ENCODE results near the gene ITGA2B. TPM values are rescaled to one million over a fixed set of nuclear protein-coding genes. Genes with fewer than 3 reads are reported as not detected.

Gene ITGA2B
- total RNA-seq, 5 donors from 2014 or later (not counting 1 experiment from before 2014, with no cell fraction given), result 0.41 to 3.9 (median 1.1) TPM

DNA sequence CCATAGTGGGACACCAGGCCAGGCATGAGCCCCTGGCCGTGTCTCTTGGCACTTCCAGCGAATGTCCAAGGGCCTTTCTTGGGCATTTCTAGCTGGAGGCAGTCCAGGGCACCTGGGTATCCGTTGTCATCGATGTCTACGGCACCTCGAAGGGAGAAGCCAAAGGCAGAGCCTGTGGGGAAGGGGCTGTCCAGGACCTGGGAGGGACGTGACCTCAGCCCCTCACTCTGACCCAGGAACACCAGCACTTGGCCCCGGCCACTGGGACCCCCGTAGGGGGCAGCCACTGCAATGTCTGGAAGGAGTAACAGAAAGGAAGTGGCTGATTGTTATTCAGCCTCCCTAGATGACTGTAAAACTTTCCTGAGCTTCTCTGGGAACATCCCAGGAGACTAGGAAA is 8.7 kb downstream of the ITGA2B start:
- H3K4me1 ChIP-seq (ENCODE audit: control insufficient read depth in 1 of 2, extremely low read depth in 1 of 2, insufficient read depth in 2 of 2, low read length in 2 of 2), result peaks cover 2 to 11% of the 10 kb centered on the region in 2 experiments
- no peak for DNase-seq
- Mint-ChIP-seq H3K4me1 (peaks cover 4 to 7% (median 6%) of the 10 kb centered on the region in 3 donors), H3K27ac (peak overlapping the region in 1 of 2 donors; percentile 52), H3K9me3 (no peaks in the 10 kb centered on the region), H3K4me3 (no peak overlapping the region), H3K36me3 (no peaks in the 10 kb centered on the region), H3K27me3 (peaks cover 0 to 6% of the 10 kb centered on the region in 2 donors)
- POLR2A ChIA-PET, result interaction anchor here in 1 of 2 donors (0.7 kb wide), 1 partner anchor 1306 kb away, joined by 5 read pairs; no protein-coding TSS in a partner anchor
- WGBS (ENCODE audit: insufficient coverage), result 55% methylated on average over 7 of the region's 9 CpGs
- no peaks in the 10 kb centered on the region for H3K36me3 ChIP-seq (ENCODE audit: control insufficient read depth in 2 of 2, extremely low read depth in 1 of 2, insufficient read depth in 1 of 2, low read length in 1 of 2)
- CTCF ChIA-PET, result no interaction called here
- no peaks in the 10 kb centered on the region for H3K9me3 ChIP-seq
- ATAC-seq (replicated peaks in 1 of 4), result no peak
- H3K27ac ChIP-seq (ENCODE audit: low read length), result no peak overlapping the region
- H3K27me3 ChIP-seq (replicated peaks in 1 of 2; ENCODE audit: control insufficient read depth in 2 of 2, extremely low read depth in 1 of 2, insufficient read depth in 2 of 2, low read length in 1 of 2), result peaks cover 2 to 53% of the 10 kb centered on the region in 2 experiments
- no peak overlapping the region for H3K4me3 ChIP-seq (ENCODE audit: control insufficient read depth in 1 of 2, extremely low read depth in 1 of 2, low read length in 1 of 2)

DNA sequence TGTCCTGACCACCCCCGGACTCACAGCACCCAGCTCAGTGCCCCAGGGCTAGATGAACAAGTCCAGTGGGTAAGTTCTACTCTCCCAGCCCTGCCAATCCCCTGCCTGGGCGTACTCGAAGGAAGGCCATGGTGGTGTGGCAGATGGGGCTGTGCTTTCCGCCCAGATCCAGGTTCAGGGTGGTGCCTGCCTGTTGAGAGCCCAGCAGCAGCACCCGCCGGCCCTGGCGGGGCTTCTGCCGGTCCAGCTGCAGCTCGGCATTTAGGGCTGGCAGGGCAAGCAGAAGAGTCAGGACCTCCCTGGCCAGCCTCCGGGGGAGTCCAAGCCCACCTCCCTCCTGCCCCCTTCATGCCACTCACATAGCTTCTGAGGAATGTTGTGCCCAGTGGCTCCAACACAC is 9.6 kb downstream of the ITGA2B start:
- no peak for DNase-seq
- H3K27me3 ChIP-seq (replicated peaks in 1 of 2; ENCODE audit: control insufficient read depth in 2 of 2, extremely low read depth in 1 of 2, insufficient read depth in 2 of 2, low read length in 1 of 2), result peaks cover 2 to 54% of the 10 kb centered on the region in 2 experiments
- Mint-ChIP-seq H3K36me3 (no peaks in the 10 kb centered on the region), H3K4me1 (peaks cover 2 to 7% (median 5%) of the 10 kb centered on the region in 3 donors), H3K27me3 (peaks cover 0 to 5% of the 10 kb centered on the region in 2 donors), H3K27ac (no peak overlapping the region), H3K4me3 (no peak overlapping the region), H3K9me3 (no peaks in the 10 kb centered on the region)
- H3K27ac ChIP-seq (ENCODE audit: low read length), result no peak overlapping the region
- peaks cover under 1 to 9% of the 10 kb centered on the region in 2 experiments for H3K4me1 ChIP-seq (ENCODE audit: control insufficient read depth in 1 of 2, extremely low read depth in 1 of 2, insufficient read depth in 2 of 2, low read length in 2 of 2)
- no peaks in the 10 kb centered on the region for H3K36me3 ChIP-seq (ENCODE audit: control insufficient read depth in 2 of 2, extremely low read depth in 1 of 2, insufficient read depth in 1 of 2, low read length in 1 of 2)
- no peak for ATAC-seq (replicated peaks in 1 of 4)
- ChIA-PET CTCF (interaction anchor here in 1 of 2 donors (0.5 to 0.8 kb wide), 2 partner anchors 22 to 40 kb away, joined by 3 read pairs; no protein-coding TSS in a partner anchor), POLR2A (no interaction called here)
- WGBS (ENCODE audit: insufficient coverage), result 93% methylated on average over 8 of the region's 10 CpGs
- no peak overlapping the region for H3K4me3 ChIP-seq (ENCODE audit: control insufficient read depth in 1 of 2, extremely low read depth in 1 of 2, low read length in 1 of 2)
- no peaks in the 10 kb centered on the region for H3K9me3 ChIP-seq

DNA sequence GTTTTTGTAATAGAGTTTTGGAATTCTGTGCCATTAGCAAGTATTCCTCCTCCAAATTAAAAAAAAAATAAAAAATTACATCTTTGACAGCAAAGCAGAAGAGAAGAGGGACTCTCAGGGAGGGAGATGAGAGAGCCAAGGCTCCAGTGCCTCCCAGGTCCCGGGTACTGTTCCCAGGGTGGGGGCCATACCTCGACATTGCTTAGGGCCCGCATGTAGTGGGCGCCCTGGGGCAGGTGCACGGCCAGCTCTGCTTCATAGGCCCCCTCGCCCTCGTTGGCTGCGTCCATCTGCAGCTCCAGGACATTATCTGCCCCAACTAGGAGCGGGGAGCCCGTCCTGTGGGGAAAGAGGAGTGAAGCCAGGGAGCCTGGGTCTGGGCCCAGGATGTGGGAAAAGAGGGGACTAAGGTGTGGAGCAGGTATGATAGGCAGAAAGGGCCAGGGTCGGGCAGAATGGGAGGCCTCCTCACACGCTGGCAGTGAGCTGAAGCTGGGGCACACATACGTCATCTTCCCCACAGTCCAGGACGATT is 11.2 kb downstream of the ITGA2B start:
- H3K4me3 Mint-ChIP-seq, result no peak overlapping the region
- peaks cover under 1 to 47% of the 10 kb centered on the region in 2 experiments for H3K27me3 ChIP-seq (replicated peaks in 1 of 2; ENCODE audit: control insufficient read depth in 2 of 2, extremely low read depth in 1 of 2, insufficient read depth in 2 of 2, low read length in 1 of 2)
- no peak overlapping the region for H3K27ac ChIP-seq (ENCODE audit: low read length)
- H3K27ac Mint-ChIP-seq, result no peak overlapping the region
- no peaks in the 10 kb centered on the region for H3K36me3 Mint-ChIP-seq
- no peak for ATAC-seq (replicated peaks in 1 of 4)
- no peaks in the 10 kb centered on the region for H3K9me3 Mint-ChIP-seq
- peaks cover 0 to 10% of the 10 kb centered on the region in 2 experiments for H3K4me1 ChIP-seq (ENCODE audit: control insufficient read depth in 1 of 2, extremely low read depth in 1 of 2, insufficient read depth in 2 of 2, low read length in 2 of 2)
- no peaks in the 10 kb centered on the region for H3K36me3 ChIP-seq (ENCODE audit: control insufficient read depth in 2 of 2, extremely low read depth in 1 of 2, insufficient read depth in 1 of 2, low read length in 1 of 2)
- no peaks in the 10 kb centered on the region for H3K9me3 ChIP-seq
- peaks cover 0 to 11% of the 10 kb centered on the region in 2 donors for H3K27me3 Mint-ChIP-seq
- no peak overlapping the region for H3K4me3 ChIP-seq (ENCODE audit: control insufficient read depth in 1 of 2, extremely low read depth in 1 of 2, low read length in 1 of 2)
- DNase-seq, result no peak
- H3K4me1 Mint-ChIP-seq, result no peaks in the 10 kb centered on the region
- 84% methylated on average over 13 of the region's 14 CpGs for WGBS (ENCODE audit: insufficient coverage)
- ChIA-PET CTCF (interaction anchor here in 1 of 2 donors (0.6 kb wide), 1 partner anchor 292 kb away, joined by 3 read pairs; no protein-coding TSS in a partner anchor), POLR2A (no interaction called here)

DNA sequence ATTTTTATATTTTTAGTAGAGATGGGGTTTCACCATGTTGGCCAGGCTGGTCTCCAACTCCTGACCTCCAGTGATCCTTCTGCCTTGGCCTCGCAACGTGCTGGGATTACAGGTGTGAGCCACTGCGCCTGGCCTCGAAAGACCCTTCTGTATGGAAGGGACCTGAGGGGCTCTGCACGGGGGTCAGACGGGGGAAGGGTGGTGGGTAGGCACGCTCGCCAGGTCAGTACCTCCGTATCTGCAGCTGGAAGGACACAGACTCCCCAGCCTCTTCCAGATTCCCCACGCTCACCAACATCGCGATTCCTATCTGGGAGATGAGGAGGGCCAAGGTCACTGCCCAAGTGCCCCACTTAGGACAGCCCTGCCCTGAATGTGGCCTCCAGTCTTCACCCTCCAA is 12.7 kb downstream of the ITGA2B start:
- POLR2A ChIA-PET, result no interaction called here
- H3K9me3 ChIP-seq, result no peaks in the 10 kb centered on the region
- no peak overlapping the region for H3K4me3 ChIP-seq (ENCODE audit: control insufficient read depth in 1 of 2, extremely low read depth in 1 of 2, low read length in 1 of 2)
- CTCF ChIA-PET, result no interaction called here
- no peak overlapping the region for H3K27ac ChIP-seq (ENCODE audit: low read length)
- H3K27me3 ChIP-seq (replicated peaks in 1 of 2; ENCODE audit: control insufficient read depth in 2 of 2, extremely low read depth in 1 of 2, insufficient read depth in 2 of 2, low read length in 1 of 2), result peaks cover 0 to 46% of the 10 kb centered on the region in 2 experiments
- DNase-seq (no peak), ATAC-seq (replicated peaks in 1 of 4) (no peak)
- H3K9me3 Mint-ChIP-seq, result no peaks in the 10 kb centered on the region
- no peak overlapping the region for H3K27ac Mint-ChIP-seq
- H3K36me3 ChIP-seq (ENCODE audit: control insufficient read depth in 2 of 2, extremely low read depth in 1 of 2, insufficient read depth in 1 of 2, low read length in 1 of 2), result no peaks in the 10 kb centered on the region
- peaks cover 3 to 19% of the 10 kb centered on the region in 2 donors for H3K27me3 Mint-ChIP-seq
- H3K4me3 Mint-ChIP-seq, result no peak overlapping the region
- WGBS (ENCODE audit: insufficient coverage), result 79% methylated on average over 9 of the region's 12 CpGs
- H3K4me1 Mint-ChIP-seq, result no peaks in the 10 kb centered on the region
- H3K4me1 ChIP-seq (ENCODE audit: control insufficient read depth in 1 of 2, extremely low read depth in 1 of 2, insufficient read depth in 2 of 2, low read length in 2 of 2), result peaks cover 0 to 10% of the 10 kb centered on the region in 2 experiments
- no peaks in the 10 kb centered on the region for H3K36me3 Mint-ChIP-seq

DNA sequence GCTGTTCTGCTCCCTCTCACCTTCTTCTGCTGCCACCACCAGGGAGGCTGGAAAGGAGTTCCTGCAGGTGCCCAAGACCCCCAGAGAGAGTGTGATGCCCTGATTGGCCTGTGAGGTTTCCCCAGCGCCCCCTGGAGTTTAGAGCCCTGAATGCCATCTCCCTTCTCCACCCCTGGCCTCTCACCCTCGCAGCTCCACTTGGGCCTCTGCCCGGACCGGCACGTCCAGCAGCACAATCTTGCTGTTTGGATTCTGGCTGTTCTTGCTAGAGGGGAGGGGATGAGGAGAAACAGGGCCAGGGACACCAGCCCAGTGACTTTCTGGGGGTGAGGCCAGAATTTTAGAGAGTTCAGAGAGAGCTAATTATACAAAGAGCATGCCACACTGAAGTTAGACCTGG is 13.3 kb downstream of the ITGA2B start:
- Mint-ChIP-seq H3K4me1 (no peaks in the 10 kb centered on the region), H3K36me3 (no peaks in the 10 kb centered on the region), H3K27me3 (peaks cover 6 to 23% of the 10 kb centered on the region in 2 donors), H3K9me3 (no peaks in the 10 kb centered on the region), H3K4me3 (no peak overlapping the region), H3K27ac (no peak overlapping the region)
- DNase-seq, result no peak
- Histone ChIP-seq H3K4me3 (ENCODE audit: control insufficient read depth in 1 of 2, extremely low read depth in 1 of 2, low read length in 1 of 2) (no peak overlapping the region), H3K27me3 (replicated peaks in 1 of 2; ENCODE audit: control insufficient read depth in 2 of 2, extremely low read depth in 1 of 2, insufficient read depth in 2 of 2, low read length in 1 of 2) (peaks cover 0 to 48% of the 10 kb centered on the region in 2 experiments), H3K27ac (ENCODE audit: low read length) (no peak overlapping the region), H3K4me1 (ENCODE audit: control insufficient read depth in 1 of 2, extremely low read depth in 1 of 2, insufficient read depth in 2 of 2, low read length in 2 of 2) (peaks cover 0 to 10% of the 10 kb centered on the region in 2 experiments), H3K36me3 (ENCODE audit: control insufficient read depth in 2 of 2, extremely low read depth in 1 of 2, insufficient read depth in 1 of 2, low read length in 1 of 2) (no peaks in the 10 kb centered on the region), H3K9me3 (no peaks in the 10 kb centered on the region)
- WGBS (ENCODE audit: insufficient coverage), result no CpG with 5 or more reads among the region's 5 CpGs
- ChIA-PET POLR2A (no interaction called here), CTCF (no interaction called here)
- peak in 1 of 4 experiments; percentile 36 for ATAC-seq (replicated peaks in 1 of 4)

DNA sequence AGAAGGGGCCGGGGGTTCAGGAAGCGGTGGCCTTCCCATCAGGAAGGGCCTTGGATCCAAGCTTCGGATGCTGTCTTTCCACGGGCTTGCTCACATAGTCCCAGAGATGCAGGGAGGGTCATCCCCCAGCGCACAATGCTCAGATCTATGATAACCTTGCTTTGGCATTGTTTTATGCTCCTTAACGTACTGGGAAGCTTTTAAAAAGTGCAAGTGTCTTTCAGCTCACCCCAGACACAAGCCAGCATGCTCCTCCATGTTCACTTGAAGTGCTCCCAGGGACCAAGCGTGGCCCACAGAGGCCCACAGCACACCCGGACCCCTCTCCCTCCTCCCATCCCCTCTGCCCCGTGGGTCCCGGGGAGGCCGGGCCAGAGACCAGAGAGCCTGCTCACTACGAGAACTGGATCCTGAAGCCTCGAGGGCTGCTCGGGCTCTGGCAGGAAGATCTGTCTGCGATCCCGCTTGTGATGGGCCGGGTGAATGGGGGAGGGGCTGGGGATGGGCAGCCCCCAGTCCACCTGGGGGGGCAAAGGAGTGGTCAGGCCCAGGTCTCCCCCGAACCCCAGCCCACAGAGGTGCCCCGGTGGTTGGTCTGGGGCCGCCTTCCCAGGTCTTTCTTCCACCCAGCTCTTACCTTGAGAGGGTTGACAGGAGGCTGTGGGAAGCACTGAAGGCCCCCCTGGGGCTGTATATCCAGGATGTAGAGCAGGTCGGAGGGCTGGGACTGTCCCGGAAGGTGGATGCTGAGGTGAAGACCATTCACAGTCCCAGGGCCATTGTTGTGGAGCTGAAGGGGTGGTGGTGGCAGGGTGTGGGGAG is 14.0 kb downstream of the ITGA2B start:
- H3K36me3 Mint-ChIP-seq, result no peaks in the 10 kb centered on the region
- H3K4me1 Mint-ChIP-seq, result no peaks in the 10 kb centered on the region
- Histone ChIP-seq H3K4me3 (ENCODE audit: control insufficient read depth in 1 of 2, extremely low read depth in 1 of 2, low read length in 1 of 2) (no peak overlapping the region), H3K27ac (ENCODE audit: low read length) (no peak overlapping the region), H3K36me3 (ENCODE audit: control insufficient read depth in 2 of 2, extremely low read depth in 1 of 2, insufficient read depth in 1 of 2, low read length in 1 of 2) (no peaks in the 10 kb centered on the region), H3K9me3 (no peaks in the 10 kb centered on the region), H3K27me3 (replicated peaks in 1 of 2; ENCODE audit: control insufficient read depth in 2 of 2, extremely low read depth in 1 of 2, insufficient read depth in 2 of 2, low read length in 1 of 2) (peaks cover 0 to 51% of the 10 kb centered on the region in 2 experiments), H3K4me1 (ENCODE audit: control insufficient read depth in 1 of 2, extremely low read depth in 1 of 2, insufficient read depth in 2 of 2, low read length in 2 of 2) (peaks cover 0 to 10% of the 10 kb centered on the region in 2 experiments)
- ChIA-PET POLR2A (no interaction called here), CTCF (no interaction called here)
- no peak for DNase-seq
- H3K9me3 Mint-ChIP-seq, result no peaks in the 10 kb centered on the region
- no peak overlapping the region for H3K4me3 Mint-ChIP-seq
- H3K27ac Mint-ChIP-seq, result no peak overlapping the region
- ATAC-seq (replicated peaks in 1 of 4), result no peak
- peaks cover 9 to 27% of the 10 kb centered on the region in 2 donors for H3K27me3 Mint-ChIP-seq
- 56% methylated on average over 17 of the region's 22 CpGs for WGBS (ENCODE audit: insufficient coverage)

Data from T-cell (primary cell).